ENCODE results near the gene TNNT1. TPM values are rescaled to one million over a fixed set of nuclear protein-coding genes. Genes with fewer than 3 reads are reported as not detected.

Gene TNNT1
- total RNA-seq, 1 experiment from 2014 or later, result 228 TPM

DNA sequence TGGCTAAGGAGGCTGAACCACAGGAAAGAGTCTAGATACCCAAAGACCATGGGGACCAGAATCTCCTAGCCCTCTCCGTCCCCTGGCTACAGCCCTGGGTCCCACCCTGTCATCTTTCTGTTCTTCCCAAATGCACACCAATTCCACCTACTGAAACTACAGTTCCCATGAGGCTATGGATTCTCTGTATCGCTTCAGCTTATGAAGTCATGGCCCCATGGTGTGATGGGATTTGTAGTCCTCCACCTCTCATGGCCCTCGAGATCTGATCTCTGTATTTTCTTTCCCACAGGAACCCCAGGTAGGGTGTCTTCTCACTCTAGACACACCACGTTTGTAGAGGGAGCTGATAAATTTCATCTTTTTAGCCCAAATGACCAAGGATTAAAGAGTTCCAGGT, 48.5 kb upstream of the TNNT1 start:
- no peaks in the 10 kb centered on the region for H3K27me3 ChIP-seq (ENCODE audit: insufficient read depth, low read depth)
- H3K9me3 ChIP-seq (ENCODE audit: insufficient read depth, low read depth), result no peaks in the 10 kb centered on the region
- ChIA-PET POLR2A (ENCODE audit: unreplicated experiment) (interaction anchor here (0.6 kb wide), 1 partner anchor 30 kb away, joined by 3 read pairs; no protein-coding TSS in a partner anchor), CTCF (no interaction called here)
- H3K27ac ChIP-seq, result no peak overlapping the region
- no peak overlapping the region for H3K4me2 ChIP-seq
- no peaks in the 10 kb centered on the region for H3K4me1 ChIP-seq (replicated peaks; ENCODE audit: insufficient read depth)
- H3F3A ChIP-seq (ENCODE audit: insufficient read depth, low read depth), result peaks cover 9% of the 10 kb centered on the region; the same call in 1 of the 2 replicates
- no peaks in the 10 kb centered on the region for H4K20me1 ChIP-seq (ENCODE audit: insufficient read depth)
- no peak for DNase-seq
- intact Hi-C loops (cut with micrococcal nuclease; ENCODE audit: unreplicated experiment), result no loop called here
- H3K4me3 ChIP-seq, result no peak overlapping the region
- TF ChIP-seq, protein P1, sequence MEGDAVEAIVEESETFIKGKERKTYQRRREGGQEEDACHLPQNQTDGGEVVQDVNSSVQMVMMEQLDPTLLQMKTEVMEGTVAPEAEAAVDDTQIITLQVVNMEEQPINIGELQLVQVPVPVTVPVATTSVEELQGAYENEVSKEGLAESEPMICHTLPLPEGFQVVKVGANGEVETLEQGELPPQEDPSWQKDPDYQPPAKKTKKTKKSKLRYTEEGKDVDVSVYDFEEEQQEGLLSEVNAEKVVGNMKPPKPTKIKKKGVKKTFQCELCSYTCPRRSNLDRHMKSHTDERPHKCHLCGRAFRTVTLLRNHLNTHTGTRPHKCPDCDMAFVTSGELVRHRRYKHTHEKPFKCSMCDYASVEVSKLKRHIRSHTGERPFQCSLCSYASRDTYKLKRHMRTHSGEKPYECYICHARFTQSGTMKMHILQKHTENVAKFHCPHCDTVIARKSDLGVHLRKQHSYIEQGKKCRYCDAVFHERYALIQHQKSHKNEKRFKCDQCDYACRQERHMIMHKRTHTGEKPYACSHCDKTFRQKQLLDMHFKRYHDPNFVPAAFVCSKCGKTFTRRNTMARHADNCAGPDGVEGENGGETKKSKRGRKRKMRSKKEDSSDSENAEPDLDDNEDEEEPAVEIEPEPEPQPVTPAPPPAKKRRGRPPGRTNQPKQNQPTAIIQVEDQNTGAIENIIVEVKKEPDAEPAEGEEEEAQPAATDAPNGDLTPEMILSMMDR (conservative IDR thresholded peaks at IDR 0.05), result no peak
- TF ChIP-seq EZH2 (IDR thresholded peaks at IDR 0.05; ENCODE audit: low read depth), result no peak
- H3K36me3 ChIP-seq (ENCODE audit: low read depth), result no peaks in the 10 kb centered on the region
- H3K79me2 ChIP-seq (ENCODE audit: low read depth), result no peaks in the 10 kb centered on the region
- BruUV-seq (replicated peaks), result no TSS peak
- no peaks in the 10 kb centered on the region for H3K9me2 ChIP-seq (ENCODE audit: insufficient read depth)
- H2AFZ ChIP-seq, result no peak overlapping the region

DNA sequence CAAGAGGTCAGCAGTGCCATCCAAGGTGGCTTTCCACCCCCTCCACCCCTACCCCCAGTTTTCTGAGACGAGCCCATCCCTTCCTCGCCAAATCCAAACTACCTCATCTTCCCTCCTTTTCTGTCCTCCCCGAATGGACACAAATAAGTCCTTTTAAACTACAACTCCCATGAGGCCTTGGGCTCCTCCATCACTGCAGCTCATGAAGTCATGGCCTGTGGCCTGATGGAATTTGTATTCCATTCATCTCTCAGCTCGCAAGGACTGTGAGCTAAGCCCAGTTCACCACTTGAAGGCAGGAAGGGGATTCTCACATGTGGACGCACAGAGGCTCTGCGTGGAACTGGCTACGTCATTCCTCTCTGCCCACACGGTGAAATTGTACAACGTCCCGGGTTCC, 47.8 kb upstream of the TNNT1 start:
- Histone ChIP-seq H3K36me3 (ENCODE audit: low read depth) (no peaks in the 10 kb centered on the region), H3F3A (ENCODE audit: insufficient read depth, low read depth) (peaks cover 9% of the 10 kb centered on the region; the same call in 1 of the 2 replicates), H2AFZ (no peak overlapping the region), H3K9me2 (ENCODE audit: insufficient read depth) (no peaks in the 10 kb centered on the region), H3K4me3 (no peak overlapping the region), H3K27me3 (ENCODE audit: insufficient read depth, low read depth) (no peaks in the 10 kb centered on the region), H3K9me3 (ENCODE audit: insufficient read depth, low read depth) (no peaks in the 10 kb centered on the region), H3K79me2 (ENCODE audit: low read depth) (no peaks in the 10 kb centered on the region), H3K4me2 (no peak overlapping the region), H3K27ac (no peak overlapping the region), H3K4me1 (replicated peaks; ENCODE audit: insufficient read depth) (no peaks in the 10 kb centered on the region), H4K20me1 (ENCODE audit: insufficient read depth) (no peaks in the 10 kb centered on the region)
- ChIA-PET POLR2A (ENCODE audit: unreplicated experiment) (interaction anchor here (0.6 kb wide), 1 partner anchor 30 kb away, joined by 3 read pairs; no protein-coding TSS in a partner anchor), CTCF (no interaction called here)
- TF ChIP-seq, protein P1 (conservative IDR thresholded peaks at IDR 0.05), result no peak
- no peak for TF ChIP-seq EZH2 (IDR thresholded peaks at IDR 0.05; ENCODE audit: low read depth)
- BruUV-seq (replicated peaks), result no TSS peak
- DNase-seq, result no peak
- intact Hi-C loops (cut with micrococcal nuclease; ENCODE audit: unreplicated experiment), result no loop called here

DNA sequence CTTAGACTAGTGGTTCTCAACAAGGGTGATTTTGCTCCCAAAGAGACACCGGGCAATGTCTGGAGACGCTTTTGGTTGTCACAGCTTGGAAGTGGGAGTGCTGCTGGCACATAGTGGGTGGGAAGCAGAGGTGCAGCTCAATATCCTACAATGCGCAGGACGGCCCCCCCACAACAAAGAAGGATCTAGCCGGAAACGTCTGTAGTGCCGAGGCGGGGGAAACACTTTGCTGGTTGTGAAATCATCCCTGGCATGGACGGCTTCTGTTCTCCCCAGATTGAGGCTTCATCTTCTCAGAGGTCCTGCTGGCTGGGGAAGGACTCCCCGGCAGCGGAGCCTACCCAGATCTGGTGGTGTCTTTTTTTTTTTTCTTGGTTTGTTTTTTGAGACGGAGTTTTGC, 44.5 kb upstream of the TNNT1 start:
- H2AFZ ChIP-seq, result no peak overlapping the region
- TF ChIP-seq, protein P1 (conservative IDR thresholded peaks at IDR 0.05), result no peak
- TF ChIP-seq EZH2 (IDR thresholded peaks at IDR 0.05; ENCODE audit: low read depth), result no peak
- peaks cover 36% of the 10 kb centered on the region for H3F3A ChIP-seq (ENCODE audit: insufficient read depth, low read depth)
- no peaks in the 10 kb centered on the region for H3K79me2 ChIP-seq (ENCODE audit: low read depth)
- peaks cover 15% of the 10 kb centered on the region; the same call in 1 of the 2 replicates for H3K4me1 ChIP-seq (replicated peaks; ENCODE audit: insufficient read depth)
- POLR2A ChIA-PET (ENCODE audit: unreplicated experiment), result no interaction called here
- no peaks in the 10 kb centered on the region for H3K36me3 ChIP-seq (ENCODE audit: low read depth)
- no TSS peak for BruUV-seq (replicated peaks)
- H3K4me3 ChIP-seq, result no peak overlapping the region
- no peaks in the 10 kb centered on the region for H3K27me3 ChIP-seq (ENCODE audit: insufficient read depth, low read depth)
- no peaks in the 10 kb centered on the region for H4K20me1 ChIP-seq (ENCODE audit: insufficient read depth)
- no peaks in the 10 kb centered on the region for H3K9me2 ChIP-seq (ENCODE audit: insufficient read depth)
- no peak for DNase-seq
- CTCF ChIA-PET, result interaction anchor here (0.5 kb wide), 1 partner anchor 52 kb away, joined by 7 read pairs; no protein-coding TSS in a partner anchor
- no peak overlapping the region for H3K4me2 ChIP-seq
- no peaks in the 10 kb centered on the region for H3K9me3 ChIP-seq (ENCODE audit: insufficient read depth, low read depth)
- intact Hi-C loops (cut with micrococcal nuclease; ENCODE audit: unreplicated experiment), result no loop called here
- no peak overlapping the region for H3K27ac ChIP-seq
